Skeletal muscle cell (primary cell): Measurements from ENCODE around the gene CNTNAP1.

Experiments used
- DNase-seq: peaks from one replicate; pipeline ENCODE4 v3.0.0-alpha.2; 2010; ENCODE audit warnings: low read depth
- H3K4me3 ChIP-seq: 2 replicates; pipeline ENCODE4 v1.5.1; 2011; ENCODE audit warnings: low read depth, mild to moderate bottlenecking, control low read depth, low read length, moderate library complexity

CNTNAP1 gene

DNA sequence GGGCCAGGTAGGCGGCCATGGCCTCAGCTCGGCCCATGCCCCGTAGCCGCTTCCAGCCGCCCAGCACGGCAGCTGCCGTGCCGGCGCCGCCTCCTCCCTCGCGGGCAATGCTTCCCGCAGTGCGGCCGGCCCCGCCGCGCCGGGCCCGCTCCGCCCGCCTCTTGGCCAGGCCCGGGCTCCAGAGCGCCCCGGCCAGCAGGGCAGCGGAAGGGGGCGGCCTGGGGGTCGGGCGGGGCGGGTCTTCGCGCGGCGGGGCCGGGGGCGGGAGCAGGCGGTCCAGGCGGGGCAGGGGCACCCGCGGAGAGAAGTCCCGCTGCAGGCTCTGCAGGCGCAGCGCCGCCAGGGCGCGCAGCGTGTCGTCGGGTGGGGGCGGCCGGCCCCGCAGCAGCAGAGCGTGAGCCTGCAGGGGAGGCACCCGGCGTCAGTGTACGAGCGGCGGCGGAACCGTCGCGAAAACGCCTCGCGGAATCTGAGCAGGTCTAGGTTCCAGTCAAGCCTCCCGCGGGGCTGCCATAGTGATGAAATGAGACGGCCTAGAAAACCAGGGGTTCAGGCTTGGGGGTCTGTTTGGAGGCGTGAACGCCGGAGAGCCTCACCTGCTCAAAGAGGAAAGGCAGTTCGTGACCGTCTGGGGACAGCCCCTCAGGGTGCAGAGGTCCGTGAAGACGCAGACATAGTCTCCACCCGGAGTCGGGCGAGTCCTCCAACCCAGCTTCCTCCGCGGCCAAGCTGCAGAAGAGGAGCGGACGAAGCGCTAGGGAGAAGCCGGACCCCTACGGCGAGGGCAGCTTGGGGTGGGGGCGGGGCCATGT, 12.1 kb upstream of the CNTNAP1 start:
- no peak for DNase-seq
- no peak overlapping the region for H3K4me3 ChIP-seq

DNA sequence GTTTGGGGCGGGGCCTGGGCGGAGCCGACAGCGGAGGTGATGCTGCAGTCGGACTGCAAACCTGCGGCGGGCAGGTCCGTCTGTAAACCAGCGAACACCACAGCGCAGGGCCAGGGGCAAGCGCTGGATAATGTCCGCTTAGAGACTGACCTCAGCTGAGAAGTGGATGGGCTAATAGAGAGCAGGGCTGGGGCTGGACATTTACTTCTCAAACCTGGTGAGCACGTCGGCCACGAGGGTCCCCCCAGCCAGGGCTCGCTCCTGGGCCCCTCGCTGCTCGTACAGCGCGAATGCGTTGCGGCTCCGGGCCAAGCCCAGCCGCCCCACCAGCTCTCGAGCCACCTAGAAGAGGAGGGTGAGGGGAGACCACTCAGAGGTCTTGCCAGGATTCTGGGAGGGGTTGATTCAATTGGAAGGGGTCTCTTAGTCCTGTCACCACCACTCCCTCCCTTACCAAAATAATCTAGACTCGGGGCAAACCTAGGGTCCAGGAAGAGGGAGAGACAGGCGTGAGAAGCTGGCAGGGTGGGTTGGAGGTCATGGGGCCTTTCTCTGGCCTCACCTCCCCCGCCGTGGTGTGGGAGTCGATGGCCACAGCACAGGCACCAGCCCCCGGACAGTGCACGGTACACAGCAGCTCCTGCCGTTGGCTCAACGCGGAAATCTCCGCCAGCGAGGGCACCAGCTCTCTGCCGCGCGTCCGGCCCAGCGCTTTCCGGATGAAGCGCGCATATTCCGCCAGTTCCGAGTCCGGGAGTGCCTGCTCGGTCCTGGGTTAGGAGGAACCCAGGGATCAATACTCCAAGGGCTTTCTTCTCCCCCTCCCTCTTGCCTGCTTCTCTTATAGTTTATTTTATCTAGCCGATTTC, 11.3 kb upstream of the CNTNAP1 start:
- no peak overlapping the region for H3K4me3 ChIP-seq
- no peak for DNase-seq

DNA sequence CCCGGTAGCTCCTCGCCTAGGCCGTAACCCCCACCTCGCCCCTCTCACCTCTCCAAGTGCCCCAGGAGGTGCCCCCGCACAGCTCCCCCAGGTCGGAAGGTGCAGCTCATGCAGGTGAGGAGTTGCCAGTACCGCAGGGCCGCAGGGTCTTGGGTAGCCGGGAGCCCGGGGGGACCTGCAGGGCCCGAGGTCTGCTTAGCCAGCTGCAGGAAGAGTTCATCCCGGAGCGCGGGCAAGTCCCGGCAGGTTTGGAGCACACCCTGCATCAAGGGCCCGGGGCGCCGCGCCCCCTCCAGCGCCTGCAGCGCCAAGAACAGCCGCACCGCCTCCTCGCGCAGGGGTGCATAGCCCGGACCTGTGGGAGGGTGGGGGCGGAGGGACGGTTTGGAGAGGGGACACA, 10.3 kb upstream of the CNTNAP1 start:
- H3K4me3 ChIP-seq: no peak overlapping the region
- DNase-seq: no peak

DNA sequence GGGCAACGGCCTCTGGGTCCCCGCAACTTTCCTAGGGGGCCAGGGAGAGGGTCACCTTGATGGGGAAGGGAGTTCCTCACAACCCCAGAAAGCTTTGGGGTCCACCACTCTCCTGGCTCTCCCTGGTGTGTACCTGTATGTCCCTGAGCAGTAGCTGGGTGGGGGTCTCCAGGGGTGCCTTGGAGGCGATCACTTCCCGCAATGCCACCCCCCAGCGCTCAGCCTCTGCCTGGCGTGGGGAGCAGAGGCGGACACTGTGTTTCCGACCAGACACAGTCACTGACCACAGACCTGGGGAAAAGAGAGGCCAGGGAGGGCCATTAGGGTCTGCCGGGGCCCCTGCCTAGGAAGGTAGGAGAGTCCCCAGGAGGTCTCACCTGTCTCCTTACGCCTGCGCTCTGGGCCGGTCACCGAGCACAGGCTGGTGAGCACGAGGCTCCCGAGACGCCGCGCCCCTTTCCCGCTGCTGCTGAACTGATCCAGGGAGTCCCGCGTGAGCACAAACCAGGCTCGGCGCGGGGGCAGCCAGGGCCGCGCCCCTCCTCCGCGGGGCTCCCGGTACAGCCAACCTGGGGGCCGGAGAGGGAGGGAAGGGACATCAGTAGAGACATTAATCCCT, 9.0 kb upstream of the CNTNAP1 start:
- no peak for DNase-seq
- H3K4me3 ChIP-seq: no peak overlapping the region

DNA sequence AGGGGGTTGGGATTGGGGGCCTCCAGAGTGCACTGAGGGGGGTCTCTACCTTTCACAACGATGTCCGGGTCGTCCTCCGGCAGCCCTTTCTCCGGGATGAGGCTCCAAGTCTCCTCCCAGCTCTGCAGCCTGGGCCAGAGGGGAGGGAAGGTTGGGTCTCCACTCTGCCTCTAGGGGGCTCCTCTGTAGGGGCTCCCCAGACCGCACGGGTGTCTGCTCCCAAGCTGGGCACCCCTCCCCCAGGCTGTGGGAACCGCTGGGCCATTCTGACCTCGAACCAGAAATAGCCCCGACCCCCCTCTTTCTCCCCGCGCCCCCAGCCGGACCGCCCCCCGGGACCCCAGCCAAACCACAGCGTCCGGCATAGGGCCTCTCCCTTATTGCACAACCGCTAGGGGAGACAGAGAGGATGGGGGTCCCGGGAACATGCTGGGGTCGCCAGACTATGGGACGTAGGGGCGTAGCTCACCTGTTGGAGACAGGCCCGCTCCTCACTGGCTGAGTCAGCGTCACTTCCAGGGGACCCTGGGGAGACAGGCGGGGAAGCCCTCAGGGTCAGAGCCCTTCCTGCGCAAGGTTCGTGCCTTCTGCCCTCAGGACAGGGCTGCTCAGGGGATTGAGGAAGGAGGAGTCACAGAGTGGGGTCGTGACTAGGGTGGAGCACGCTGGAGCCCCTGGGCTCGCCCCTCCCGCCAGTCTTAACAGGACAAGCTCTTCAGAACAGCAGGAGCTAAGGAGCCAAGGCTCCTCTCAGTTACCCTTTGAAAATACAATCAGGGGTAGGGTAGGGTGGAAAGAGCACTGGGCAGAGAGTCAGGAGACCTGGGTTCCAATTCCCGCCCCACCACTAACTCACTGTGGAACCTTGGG, 8.2 kb upstream of the CNTNAP1 start:
- DNase-seq: no peak

DNA sequence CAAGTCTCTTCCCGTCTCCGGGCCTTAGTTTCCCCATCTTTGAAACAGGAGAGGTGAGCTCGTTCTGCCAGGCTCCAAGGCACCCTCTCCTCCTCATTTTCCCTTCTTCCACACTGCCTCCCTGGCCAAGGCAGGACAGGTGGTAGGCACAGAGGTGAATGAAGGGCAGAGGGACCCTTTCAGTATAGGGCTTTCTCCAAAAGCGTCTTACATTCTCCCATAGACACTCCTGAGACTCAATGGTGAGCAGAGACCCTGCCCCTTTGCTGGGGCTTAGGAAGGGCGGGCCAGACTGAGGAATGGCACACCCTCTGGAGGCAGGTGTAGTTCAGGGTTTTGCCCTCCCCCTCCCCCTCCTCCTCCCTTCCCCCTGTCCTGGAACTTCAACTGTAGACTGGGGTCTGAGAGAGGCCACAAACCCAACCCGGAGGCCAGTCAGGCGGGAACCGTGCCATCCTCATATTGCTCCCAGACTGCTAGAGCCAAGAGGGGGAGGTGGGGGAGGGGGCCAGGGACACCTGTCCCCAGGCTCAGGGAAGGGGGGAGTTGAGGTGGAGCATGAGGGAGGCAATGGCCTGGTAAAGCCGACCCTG, 7.5 kb upstream of the CNTNAP1 start:
- peak overlapping the region; percentile 89 for H3K4me3 ChIP-seq
- no peak for DNase-seq

More for the DNA sequence above, 8.2 kb upstream of the CNTNAP1 start:
- H3K4me3 ChIP-seq: peak overlapping the region; percentile 89

DNA sequence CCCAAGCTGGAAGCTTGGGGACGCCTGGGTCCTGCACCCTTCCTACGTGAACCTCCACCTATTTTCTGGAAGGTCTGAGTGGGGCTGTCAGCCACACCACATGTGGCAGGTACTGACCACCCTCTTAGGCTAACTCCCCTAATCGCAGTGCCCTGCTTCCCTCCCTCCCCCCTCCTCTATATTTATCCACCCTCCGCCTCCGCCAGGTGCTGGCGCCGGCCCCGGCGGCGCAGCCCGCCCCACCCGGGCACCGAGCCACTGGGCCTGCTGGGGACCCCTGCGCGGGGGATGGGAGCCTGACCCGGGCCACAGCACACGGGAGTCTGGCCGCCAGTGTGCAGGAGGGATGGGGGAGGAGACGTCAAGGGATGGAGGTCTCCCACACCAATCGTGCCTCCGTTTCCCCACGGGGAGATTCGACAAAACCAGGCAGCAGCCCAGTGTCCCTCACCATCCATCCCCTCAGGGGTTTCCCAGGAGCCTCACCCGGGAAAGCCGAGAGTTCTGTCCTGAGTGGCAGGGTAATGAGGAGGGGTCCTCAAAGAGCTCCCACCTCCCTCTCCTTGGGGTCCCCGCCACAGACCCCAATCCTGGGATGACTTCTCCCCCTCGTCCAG, 6.9 kb upstream of the CNTNAP1 start:
- no peak for DNase-seq
- H3K4me3 ChIP-seq: peak overlapping the region; percentile 89

DNA sequence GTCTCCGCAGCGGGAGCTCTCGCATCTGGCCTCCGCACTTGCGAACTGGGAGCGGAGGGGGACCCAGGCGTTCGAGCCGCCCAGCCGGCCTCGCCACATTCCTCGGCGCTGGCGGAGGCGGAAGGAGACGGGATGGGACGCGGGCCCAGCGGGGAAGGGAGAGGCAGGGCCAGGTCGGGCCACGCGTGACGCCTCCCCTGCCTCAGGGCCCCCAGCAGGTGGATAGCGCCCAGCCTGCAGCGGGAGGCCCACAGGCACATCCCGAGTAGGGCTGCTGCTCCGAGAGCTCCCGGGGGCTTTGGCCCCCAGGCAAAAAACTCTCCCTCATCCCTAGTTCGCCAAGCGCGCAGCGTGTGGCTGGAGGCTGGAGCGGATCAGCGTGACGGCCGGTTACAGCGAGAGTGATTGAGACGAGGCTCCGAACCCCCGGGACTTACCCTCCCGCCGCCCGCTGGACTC, 6.3 kb upstream of the CNTNAP1 start:
- peak overlapping the region; percentile 89 for H3K4me3 ChIP-seq
- no peak for DNase-seq

DNA sequence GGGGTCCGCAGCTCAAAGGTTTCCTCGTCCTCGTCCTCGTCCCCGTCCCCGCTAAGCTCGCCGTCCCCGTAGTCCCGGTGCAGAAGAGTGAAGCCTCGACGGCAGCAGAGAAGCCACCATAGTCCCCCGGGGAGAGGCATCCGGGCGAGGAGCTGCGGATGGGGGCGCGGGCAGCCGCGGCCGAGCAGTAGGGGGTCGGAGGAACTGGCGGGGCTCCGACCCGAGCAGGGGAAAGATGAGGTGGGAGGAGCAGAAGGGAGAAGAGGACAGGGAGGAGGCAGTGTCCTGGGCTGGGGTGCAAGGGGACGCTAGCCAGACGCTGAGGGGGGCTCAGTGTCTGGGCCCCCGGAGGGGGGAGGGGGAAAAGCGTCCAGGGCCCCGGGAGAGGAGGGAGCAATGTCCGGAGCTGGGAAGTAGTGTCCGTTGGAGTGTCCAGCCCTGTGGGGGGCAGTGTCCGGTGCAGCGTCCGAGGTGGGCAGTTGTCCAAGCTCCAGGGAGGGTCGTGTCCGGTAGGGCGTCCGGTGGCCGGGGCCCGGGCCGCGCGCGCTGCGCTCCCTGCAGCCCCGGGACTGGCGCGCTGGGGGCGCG, 5.8 kb upstream of the CNTNAP1 start, which contains the start of gene PLEKHH3:
Gene PLEKHH3 (minus strand): TSS at position 571 of the 588 bp plus-strand sequence. CDS start 431 bp downstream, at position 140.
- DNase-seq: no peak
- peak within 1 kb of the TSS; percentile 89 for H3K4me3 ChIP-seq

DNA sequence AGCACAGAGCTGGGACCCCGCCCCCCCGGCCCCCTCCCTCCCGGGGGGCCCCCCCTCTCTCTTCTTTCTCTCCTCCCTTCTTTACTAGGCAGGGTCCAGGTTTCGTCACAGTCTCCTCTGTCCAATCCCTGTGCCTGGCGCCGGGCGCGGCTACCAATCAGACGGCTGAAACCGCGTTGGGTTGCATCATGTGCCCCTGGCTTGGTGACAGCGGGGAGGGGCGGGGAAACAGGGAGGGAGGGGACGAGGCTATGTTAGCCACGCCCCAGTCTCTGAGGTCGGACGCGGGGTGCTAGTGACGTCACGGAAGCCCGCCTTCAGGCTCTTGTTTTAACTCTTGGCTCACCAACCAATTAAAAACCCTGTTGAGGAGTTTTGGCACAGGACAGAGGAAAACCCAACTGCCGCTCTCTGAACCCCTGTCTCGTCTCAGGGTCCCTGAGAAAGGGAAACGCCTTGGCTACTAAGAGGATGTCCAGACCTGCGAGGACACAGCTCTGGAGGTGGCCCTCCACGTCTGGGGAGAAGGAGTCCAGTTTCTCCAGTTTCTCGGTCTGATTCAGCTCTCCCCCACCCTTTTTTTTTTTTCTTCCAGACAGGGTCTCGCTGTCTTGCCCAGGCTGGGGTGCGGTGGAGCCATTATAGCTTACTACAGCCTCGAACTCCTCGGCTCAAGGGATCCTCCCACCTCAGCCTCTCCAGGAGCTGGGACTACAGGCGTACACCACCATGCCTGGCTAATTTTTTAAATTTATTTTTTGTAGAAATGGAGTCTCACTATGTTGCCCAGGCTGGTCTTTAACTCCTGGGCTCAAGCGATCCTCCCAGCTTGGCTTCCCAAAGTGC, 5.1 kb upstream of the CNTNAP1 start:
- peak overlapping the region; percentile 89 for H3K4me3 ChIP-seq
- DNase-seq: peak; percentile 99

DNA sequence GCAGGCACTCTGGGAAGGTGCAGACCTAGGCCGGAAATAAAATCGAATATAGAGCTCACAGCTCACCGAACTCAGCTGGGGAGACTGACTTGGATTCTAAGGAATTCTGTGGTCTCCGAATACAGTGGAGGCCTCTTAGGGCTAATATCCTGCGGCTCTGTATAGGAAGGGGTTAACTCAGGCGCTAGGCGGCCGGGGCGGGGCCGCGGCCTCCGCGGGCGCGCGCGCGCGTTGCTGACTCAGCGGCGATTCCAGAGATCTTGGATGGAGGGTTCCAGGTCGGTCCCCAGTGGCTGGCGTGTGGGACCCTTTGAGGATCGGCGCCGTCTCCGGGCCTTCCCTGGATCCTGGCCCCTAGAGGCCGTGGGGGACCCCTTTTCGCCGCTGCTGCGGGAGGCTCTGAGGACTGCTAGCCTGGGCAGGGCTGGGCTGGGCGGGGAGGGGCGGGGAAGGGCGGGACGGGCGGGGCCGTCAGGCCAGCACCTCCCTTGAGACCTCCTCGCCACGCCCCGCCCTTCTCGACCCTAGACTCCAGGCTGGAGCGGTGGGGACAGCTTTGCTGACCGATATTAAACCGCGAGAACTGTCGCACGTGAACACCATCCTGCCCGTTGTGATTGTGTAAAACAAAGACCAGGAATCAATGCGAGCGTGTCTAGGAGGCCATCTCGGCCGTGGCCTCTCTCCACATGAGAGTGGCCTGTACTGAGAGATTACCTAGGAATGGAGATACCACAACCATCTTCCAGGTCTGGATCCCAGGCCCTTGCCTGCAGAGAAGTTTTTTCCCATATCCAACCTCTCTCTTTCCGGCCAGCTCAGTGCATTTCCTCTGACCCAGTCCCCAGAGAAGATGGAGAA, 4.2 kb upstream of the CNTNAP1 start:
- peak overlapping the region; percentile 57 for H3K4me3 ChIP-seq
- no peak for DNase-seq

DNA sequence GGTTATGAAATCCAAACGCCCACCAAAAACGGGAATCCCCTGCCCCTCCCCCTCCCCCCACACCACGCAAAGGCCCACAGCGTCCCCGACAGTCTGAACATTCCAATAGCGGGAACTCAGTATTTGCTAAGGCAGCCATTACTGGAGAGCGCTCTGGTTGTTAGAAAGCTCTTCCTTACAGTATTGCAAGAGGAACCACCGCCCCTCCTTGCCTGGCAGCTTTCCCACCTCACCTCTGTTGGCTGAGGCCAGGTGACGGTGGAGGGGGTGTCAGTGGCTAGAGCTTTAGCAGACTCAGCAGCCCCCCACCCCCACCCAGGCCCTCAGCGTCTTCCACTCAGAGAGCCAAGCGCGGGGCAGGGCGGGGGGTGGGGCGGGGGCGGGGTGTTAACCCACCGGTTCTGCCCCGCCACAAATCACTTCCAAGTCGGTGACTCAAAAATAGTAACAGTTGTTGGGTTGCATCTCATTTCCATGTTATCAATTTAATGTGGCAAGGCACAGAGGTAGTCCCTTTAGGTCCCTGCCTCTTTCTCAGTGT, 3.3 kb upstream of the CNTNAP1 start:
- no peak for DNase-seq
- peak overlapping the region; percentile 57 for H3K4me3 ChIP-seq

DNA sequence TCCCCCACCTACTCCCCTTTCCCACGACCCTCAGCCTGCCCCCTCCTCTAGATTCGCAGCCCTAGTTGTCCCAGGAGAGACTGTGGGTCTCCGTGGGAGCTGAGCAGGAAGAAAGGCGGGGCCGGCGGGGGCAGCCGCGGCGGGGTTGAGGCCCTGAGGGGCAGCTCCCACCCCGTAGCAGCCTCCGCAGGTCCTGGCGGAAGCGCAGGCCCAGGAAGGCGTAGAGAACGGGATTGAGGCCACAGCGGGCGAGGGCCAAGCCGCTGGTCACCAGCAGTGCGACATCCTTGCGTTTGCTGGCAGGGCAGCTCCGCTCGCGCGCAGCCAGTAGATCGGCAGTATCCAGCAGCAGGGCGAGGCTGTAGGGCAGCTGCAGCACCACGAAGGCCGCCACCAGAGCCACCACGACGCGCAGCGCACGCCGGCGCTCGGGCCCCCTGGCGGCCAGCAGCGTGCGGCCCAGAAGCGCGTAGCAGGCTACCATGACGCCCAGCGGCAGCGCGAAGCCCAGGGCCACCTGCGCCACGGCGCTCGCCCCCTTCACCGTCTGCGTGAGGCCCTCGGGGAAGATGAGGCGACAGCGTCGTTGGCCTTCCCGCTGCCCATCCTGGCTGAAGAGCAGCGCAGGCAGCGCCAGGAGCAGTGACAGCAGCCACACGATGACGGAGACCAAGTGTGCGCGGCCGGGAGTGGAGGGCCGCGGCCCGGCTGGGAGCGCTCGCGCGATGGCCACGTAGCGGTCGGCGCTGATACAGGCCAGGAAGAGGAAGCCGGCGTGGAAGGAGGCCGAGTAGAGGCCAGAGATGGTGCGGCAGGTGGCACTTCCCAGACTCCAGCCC, 2.6 kb upstream of the CNTNAP1 start:
- H3K4me3 ChIP-seq: peak overlapping the region; percentile 29
- DNase-seq: no peak

DNA sequence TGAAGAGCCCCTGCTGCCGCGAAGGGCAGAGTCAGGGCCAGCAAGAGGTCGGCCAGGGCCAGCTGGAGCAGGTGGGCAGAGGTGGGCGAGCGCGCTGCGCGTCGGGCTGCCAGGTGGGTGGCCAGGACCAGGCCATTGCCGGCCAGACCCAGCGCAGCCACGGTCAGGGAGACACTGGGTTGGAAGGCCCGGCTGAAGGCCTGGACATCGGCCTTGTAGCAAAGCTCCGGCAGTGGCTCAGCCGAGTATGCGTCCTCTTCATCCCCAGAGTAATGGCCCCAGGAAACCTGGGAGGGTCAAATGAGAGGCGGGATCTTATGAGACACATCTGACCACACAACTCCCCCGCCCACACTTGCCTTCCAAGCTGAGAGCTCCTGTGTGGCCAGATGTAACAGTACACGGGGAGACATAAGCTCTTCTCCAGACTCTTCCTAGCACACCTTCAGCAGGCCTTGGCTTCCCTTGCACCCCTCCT, 2.0 kb upstream of the CNTNAP1 start:
- peak overlapping the region; percentile 29 for H3K4me3 ChIP-seq
- no peak for DNase-seq
